IPS-NIHi7 (cell line): ENCODE results near the gene CCDC160.
A peak's percentile ranks its signal among the peaks of the same experiment; 100 is the strongest.
"Not testable (repeated sequence)": the region's sequence is repeated elsewhere in the genome, so short reads cannot be mapped to it uniquely, and the experiment has no call there.

ENCODE experiments used
- DNase-seq: peaks from one replicate; pipeline ENCODE4 v3.0.0; 2012; ENCODE audit warnings: mixed read lengths; ENCODE audit errors: extremely low spot score

Gene CCDC160

DNA sequence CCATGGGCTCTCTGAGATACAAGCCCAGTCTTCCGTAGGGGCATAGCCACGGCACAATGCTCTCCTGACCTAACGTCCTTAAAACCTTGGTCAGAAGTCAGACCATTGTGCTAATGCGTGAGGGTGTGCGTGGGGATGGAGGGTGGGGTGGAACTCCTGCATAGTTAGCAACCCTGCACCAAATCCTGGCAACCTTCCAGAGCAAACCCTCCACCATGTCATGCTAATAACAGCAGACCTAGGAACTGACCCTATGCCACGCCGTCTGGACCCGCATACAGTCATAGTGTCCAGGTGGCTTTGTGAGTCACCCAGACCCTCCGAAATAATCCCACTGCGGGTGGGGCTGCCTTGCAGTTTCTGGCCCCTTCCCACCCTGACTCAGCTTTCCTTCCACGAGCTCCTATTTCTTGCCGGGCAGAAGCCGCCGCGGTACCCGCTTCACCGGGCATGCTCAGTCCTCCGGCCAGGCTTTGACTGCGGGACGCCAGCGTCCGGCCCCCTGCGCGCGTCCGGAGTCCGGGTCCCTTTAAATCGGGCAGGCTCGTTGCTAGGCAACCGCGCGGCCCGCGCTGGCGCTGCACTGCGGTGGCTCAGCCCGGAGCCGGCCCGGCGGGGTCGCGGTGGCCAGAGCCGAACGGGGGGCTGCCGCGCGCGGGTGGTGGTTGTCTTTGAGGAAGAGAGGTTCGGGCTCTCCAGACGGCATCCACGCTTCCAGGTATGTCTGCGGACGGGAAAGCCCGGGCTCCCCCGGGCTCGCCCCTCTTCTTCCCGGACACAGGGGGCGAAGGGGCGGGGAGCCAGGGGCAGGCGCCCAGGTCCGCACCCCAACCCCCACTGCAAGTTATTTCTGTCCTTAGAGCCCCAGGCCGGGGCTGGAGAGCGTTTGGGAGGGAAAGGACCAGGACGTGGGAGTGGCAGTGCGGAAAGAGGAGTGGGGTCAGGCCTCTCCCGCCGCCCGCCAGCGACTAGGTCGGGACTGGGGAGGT, at the start of gene CCDC160:
Gene CCDC160, plus strand, starts transcription at position 557 of the 989 bp plus-strand sequence. CDS start 7,619 bp downstream, outside the sequence.
- peak; percentile 91 for DNase-seq

DNA sequence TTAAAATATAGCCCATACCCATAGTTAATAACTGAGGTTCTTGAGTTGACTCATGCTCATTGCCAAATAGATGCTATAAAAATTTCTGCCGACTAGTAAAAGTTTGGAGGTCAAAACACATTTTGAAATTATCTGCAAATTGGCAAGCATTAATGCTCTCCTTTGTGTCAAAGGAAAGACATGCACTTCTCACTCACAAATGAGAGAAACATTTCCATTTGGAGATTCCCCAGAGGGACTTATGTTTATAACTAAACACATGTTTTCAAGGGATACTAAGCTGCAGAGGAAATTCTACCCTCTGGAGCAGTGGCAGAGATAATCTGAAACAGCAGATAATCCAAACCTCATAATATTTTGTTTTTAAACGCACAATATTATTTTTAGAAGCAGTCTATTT, 45.7 kb upstream of the CCDC160 start:
- no peak for DNase-seq

DNA sequence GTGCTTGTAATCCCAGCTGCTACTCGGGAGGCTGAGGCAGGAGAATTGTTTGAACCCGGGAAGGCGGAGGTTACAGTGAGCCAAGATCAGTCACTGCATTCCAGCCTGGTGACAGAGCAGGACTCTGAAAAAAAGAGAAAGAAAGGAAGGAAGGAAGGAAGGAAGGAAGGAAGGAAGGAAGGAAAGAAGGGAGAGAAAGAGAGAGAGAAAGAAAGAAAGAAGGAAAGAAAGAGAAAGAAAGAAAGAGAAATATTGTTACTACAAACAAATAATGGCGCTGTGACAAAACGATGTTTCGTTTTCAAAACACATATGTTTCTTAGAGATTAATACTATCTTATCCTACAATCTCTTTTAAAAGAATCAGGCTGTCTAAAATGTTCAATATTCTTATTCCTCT, 42.1 kb upstream of the CCDC160 start:
- no peak for DNase-seq

DNA sequence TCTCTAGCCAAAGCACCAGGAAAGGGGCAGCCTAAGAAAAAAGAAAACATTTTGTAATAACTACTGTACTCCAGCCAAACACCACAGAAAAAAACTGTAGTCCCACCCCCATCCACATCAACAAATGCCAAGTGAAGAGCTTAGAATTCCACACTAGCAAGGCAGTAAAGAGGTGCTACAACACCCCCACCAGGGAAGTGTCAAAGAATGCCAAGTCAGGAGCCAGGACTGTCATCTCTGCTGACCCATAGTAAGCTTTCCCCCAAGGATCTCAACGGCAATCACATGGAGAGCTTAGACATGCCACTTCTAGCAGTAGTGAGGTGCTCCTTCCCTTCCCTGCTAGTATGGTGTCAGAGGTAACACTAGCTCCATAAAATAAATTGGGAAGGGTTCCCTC, 34.4 kb upstream of the CCDC160 start:
- DNase-seq, result peak; percentile 70

DNA sequence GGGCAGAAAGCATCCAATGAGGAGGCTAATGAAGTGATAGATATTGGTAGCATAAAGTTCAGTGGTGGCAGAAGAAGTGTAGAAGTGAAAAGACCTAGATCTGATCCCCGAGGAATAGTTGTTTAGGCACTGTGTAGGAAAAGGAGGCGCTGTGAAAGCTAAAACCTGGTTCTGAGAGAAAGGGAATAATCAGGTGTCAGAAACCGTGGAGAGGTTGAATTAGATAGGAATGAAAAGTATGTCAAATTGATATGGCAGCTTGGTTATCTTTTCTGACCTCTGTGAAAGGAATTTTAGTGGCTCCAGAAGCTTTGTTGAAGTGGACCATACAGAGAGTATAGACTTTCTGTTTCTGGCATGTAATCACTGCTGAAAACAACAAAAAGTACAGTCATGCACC, 30.8 kb upstream of the CCDC160 start:
- DNase-seq, result peak; percentile 11

DNA sequence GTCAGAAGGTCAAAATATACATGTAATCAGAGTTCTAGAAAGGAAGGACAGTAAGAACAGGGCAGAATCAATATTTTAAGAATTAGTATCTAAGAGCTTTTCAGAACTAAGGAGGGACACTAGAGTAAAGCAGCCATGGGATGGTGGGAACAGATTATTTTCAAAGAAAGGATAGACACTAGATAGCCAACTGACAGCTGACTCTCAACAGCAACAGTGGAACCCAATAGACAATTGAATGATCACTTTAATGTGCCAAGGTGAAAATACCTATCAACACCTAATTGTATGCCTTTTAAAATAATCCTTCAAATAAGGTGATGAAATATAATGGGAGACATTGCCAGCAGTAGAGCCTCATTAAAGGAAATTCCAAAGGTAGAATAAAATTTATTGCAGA, 26.5 kb upstream of the CCDC160 start:
- no peak for DNase-seq

DNA sequence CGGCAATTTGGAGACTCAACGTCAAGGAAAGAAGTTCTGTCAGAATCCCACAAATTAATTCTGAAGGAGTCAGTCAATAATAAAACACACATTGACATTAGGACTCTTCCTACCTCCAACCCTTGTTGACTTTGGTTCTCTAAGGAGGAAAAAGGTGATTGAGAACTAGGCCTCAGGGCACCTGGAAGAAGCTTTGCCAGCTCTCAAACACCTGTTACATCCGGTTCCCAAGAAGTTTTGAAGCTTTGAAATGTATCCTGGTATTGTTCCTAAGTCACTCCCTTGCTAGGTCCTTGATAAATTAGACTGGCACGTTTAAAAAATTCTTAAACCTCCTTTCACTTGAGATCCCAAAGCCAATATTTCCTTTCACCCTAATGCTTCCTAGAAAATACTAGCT, 1.7 kb upstream of the CCDC160 start:
- no peak for DNase-seq

DNA sequence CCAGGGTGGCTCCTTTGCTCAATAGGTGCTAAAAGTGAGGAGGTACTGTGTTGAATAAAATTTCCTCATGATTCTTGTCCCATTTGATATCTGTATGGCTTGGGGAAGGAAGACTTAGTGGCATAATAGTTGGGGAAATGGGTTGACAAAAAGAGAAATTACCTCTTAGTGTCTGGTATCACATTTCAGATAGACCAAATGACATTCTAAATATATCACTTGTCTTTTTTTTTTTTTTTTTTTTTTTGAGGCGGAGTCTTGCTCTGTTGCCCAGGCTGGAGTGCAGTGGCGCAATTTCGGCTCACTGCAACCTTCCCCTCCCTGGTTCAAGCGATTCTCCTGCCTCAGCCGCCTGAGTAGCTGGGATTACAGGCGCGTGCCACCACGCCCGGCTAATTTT, 1.2 kb downstream of the CCDC160 start:
- DNase-seq, result not testable (repeated sequence)

DNA sequence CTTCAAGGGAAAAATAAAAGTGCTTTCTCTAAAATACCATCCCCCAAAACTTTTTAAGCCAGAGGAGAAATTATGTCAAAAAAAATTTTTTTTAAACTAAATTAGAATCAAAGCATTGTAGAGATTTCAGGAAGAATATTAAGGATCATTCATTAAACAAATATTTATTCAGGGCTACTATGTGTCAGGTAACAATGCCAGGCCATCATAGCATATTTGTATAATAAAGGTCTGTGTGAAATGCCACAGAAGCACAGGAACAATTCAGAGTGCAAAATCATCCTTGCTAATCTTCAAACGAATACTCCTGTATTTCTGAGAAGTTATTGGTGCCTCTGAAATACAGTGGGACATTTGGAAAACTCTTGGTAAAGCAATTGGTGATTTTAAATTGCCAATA, 2.0 kb downstream of the CCDC160 start:
- DNase-seq, result no peak

DNA sequence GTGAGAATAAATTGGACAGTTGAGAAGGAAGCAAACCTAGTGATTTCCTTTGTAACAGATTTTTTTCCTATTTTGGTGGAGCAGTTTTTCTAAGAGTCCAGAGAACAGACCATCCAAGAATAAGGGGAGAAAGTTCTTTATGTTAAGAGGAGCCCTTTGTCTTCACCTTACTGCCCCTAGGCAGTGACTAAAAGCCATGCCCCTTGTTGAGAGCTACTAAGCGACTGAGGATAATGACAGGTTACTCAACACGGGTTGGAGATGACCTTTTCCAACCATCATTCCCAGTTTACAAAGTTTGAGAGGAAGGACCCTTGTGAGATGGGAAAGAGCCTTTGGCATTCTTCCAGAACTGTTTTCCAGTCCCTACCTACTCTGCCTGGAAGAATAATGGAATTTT, 3.2 kb downstream of the CCDC160 start:
- DNase-seq, result no peak

DNA sequence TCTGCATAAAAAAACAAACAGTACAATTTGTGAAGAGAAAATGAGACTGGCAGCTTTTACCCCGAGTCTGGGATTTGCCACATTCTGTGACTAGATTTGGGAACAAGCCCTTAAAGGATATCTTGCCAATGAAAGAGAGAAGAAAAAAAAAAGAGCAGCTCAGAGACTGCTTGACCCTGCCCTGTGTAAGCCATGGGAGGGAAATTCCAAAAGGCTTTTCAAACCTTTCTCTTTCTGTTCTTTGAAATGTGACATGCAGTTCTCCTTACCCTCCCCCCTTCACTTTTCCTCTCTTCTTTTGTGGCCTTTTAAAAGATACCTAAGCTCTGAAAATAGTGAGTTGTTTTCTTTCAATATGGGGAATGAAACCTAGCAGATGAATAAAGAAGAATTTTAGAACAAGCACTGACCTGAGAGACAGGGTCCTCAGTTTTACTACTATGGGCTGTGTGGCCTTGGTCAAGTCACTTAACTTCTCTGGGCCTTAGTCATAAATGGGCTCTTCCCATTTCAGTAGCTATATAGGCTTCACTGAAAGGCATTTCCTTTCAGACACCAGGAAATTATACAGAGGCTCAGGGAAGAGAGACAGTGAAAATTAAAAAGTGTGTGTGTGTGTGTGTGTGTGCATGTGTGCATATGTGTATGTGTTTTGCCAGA, 5.1 kb downstream of the CCDC160 start:
- DNase-seq, result no peak

DNA sequence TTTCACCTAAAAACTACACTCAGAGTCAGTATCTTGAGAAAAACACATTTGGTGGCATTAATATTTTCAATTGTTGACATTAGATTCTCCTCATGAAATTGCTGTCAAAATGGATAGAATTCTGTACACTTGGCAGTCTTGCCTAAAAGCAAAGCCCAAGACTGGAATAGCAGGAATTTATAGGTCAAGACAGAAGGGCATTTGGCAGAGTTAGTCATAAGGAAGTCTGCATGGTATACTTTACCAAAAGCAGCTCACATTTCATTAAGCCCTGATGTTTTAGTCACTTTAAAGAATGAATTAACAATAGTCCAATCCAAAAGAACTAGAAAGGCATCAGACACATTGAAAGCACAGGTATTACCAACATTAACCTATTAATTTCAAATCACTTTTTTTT, 7.1 kb downstream of the CCDC160 start:
- no peak for DNase-seq

DNA sequence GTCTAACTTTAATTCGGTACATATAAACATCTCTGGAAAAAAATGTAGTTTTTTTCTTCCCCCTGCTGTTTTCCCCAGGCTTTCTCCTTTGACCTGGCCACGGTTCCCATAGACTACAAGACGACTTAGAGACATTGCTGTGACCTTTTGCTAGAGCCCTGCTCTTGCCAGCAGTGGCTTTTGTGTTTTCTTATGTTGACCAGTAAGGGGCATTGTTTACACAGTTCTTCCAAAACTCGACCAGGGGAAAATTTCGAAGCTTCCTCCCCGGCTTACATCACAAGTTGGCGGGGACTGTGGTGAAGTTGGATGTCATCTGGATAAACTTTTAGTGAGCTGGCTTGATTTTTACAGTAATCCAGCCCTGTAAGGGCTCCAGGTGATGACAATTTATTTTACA, 9.3 kb downstream of the CCDC160 start:
- peak; percentile 50 for DNase-seq

DNA sequence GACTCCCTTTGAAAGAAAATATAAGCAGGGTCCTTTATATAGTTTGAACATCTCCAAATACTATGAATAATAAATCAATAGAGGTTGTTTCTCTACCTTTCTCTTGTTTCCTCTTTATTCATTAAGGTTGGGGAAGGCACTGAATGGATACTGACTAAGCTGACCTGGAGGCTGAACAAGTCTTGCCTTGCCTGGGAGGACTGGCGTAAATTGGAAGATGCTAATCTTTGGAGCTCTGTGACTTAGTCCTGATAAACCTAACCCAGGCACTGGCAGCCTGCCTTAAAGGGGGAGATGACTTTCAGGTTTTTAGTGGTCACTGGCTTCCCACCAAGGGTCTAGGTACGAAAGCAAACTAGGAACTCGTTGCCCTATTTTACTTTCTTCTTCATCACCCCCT, 10.5 kb downstream of the CCDC160 start:
- DNase-seq, result no peak

DNA sequence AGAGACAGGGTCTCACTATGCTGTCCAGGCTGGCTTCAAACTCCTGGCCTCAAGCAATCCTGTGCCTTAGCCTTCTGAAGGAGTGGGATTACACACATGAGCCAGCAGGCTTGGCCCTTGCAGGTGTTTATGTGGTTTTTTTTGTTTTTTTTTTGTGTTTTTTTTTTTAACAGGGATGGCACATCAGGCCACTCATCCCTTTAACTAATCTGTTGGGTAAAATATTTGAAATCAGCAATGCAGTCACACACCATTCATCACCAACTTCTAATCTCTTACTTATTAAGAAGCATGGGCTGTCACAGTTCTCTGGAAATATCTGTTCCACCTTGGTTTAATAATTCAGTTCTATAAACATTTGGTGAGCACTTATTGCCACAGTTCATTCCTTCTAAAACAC, 12.3 kb downstream of the CCDC160 start:
- no peak for DNase-seq

DNA sequence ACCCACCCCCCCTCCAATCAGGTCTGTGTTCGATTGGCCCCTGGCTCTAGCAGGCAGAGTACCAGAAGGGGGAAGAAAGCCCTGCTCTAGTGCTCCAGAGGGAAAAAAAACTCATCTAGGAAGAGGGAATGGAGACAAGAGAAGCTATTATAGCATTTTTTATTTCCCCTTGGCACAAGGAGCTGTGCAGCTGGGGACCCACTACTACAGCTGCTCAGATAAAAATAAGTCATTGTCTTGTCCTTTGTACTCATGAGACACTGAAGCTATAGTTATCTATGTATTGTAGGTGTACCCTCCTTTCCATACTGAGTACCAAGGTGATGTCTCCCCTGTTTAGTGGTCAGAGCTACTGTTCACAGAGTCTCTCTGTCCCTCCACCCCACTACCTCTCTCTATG, 14.3 kb downstream of the CCDC160 start:
- DNase-seq, result no peak

DNA sequence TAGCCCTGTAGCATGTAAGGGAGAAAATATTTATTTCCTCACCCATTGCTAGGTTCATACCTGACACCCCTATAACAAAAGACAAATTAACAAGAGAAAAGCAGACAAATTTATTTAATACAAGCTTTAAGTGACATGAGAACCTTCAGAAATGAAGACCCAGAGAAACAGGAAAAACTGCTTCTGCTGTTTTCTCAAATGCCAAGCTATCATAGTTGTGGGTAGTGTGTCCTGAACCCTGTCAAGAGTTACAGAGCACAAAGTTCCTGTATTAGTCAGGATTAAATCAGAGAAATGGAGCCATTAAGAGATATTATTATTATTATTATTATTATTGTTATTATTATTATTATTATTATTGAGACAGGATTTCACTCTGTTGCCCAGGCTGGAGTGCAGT, 17.5 kb downstream of the CCDC160 start:
- DNase-seq, result no peak

DNA sequence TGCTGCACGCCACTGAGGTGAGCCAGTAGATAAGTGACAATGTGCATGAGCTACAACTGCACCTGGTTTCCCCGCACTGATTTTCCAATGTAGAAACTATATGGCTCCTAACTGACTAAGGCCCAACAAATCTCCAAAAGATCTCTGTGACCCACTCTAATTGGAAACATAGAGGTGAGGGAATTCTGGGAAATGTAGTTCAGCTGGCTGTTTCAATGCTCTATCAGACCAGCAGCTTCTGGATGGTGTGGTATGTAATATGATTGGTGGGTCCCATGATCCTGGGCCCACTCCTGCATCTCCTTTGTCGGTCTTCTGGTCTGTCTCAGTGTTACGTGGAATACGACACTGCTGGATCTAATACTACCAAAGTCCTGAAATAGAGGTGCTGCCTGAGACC, 18.6 kb downstream of the CCDC160 start:
- DNase-seq, result no peak

DNA sequence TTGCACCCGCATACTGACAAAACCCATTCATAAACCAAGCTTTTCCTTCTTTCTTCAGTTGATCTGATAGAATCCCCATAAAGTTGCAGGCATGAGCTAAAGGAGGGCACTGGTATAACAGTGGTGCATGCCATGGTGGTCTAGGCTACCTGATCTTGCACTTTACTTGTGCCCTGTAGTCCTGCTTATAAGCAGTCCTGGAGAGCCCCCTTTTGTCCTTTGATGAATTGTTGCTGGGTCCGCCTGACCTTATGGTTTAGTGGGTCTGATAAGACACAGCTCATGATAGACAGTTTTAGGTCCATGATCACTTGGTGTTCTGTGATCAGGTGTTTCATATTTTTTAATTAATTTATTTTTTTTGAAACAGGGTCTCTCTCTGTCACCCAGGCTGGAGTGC, 19.7 kb downstream of the CCDC160 start:
- peak; percentile 36 for DNase-seq

DNA sequence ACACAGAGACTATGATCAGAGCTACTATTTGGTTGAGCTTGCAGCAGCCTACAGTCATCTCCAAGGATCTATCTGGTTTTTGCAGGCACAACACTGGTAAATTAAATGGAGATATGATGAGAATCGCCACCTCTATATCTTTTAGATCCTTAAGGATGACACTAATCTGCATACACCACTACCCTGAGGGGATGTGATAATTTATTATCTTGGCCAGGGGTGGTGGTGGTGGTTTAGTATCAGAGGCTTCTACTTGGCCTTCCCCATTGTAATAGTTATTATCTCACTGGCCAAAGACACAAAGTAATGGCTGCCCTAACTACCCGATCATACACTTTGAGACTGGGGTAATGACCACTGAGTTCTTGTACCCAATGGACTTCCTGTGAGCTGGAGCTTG, 21.2 kb downstream of the CCDC160 start:
- DNase-seq, result no peak

DNA sequence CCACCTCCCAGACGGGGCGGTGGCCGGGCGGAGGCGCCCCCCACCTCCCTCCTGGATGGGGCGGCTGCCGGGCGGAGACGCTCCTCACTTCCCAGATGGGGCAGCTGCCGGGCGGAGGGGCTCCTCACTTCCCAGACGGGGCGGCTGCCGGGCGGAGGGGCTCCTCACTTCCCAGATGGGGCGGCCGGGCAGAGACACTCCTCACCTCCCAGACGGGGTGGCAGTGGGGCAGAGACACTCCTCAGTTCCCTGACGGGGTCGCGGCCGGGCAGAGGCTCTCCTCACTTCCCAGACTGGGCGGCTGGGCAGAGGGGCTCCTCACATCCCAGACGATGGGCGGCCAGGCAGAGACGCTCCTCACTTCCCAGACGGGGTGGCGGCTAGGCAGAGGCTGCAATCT, 49.0 kb downstream of the CCDC160 start:
- DNase-seq, result not testable (repeated sequence)

DNA sequence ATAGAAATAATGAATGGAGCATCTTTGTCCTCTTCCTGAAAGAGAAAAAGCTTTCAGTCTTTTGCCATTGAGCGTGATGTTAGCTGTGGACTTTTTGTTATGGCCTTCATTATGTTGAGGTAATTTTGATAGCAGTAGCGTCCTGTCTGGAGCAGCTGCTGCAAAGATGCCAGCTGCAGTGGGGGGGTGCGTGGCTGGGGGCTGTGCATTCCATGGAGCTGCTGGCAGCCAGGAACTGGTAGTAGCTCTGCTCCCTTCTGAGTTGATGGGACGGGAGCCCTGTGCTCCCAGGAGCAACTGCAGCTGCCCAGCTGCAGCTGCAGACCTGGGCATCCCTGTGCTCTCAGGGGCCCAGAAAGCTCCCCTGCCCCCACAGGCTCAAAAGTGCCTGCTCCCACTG, 50.4 kb downstream of the CCDC160 start:
- no peak for DNase-seq

DNA sequence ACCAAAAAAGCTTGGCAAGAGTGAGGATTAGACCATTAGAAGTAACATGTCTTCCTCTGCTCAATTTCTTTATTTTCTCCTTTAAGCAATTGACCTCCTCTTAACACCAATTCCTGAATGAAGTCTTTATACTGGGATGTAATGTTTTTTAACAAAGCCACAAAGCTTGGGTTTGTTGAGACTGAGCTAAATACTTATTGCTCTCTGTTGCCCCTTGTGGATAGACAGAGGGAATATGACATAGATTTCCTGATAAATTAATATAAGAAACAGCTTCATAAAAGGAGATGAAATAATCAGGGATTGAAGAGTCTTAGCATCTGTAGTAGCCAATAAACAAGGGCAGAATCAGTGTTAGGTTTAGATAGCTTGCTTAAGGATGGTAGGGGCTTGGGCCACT, 57.6 kb downstream of the CCDC160 start:
- DNase-seq, result no peak
